GM12872 (cell line): ENCODE measurements around the gene TBX21.
A peak's percentile ranks its signal among the peaks of the same experiment; 100 is the strongest.

ENCODE experiments used
- CTCF ChIP-seq: IDR thresholded peaks from 3 replicates; pipeline ENCODE4 v1.5.1; 2011; ENCODE audit warnings: low read depth, mild to moderate bottlenecking, low read length, moderate library complexity; ENCODE audit not compliant: insufficient read depth

TBX21 gene

DNA sequence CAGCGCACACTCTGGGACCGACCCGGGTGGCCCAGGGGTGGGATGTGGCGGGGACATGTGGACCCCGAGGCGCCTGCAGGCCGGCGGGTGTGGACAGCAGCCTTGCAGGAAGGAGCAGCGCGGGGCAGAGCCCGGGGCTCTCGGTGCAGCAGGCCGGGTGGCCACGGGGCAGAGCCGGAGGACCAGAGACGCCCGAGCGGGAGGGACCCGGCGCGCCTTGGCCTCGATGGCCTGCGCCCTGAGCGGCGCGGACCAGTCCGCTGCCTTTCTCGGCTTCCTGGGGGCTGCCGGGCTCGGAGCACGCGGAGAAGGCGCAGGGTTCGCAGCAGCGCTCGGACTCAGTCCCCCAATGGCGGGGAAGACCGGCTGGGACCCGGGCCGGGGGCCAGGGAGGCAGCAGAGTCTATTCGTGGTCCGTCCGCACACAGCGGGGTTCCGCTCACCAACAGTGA, 45.2 kb downstream of the TBX21 start:
- no peak for TF ChIP-seq CTCF

DNA sequence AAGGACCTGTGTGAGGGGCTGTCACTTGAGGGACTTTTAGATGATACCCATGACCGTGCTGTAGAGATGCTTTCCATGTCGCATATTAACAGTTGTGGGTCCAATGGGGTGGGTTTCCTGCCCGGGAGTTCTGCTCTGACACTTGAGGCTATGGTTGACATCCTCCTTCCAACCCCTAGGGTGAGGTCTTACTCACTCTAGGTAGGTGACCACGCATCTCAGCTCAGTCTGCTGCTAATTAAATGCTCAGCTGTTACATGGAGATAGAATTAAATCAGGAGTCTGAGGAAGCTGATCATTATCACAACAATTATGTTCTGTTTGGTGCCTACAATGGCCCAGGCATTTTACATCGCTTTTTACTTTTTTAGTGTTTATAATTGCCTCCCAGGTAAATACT, 48.4 kb downstream of the TBX21 start:
- no peak for TF ChIP-seq CTCF

- TF ChIP-seq CTCF, result no peak
These were observed 52.6 kb downstream of the TBX21 start for GRCh38 chr17:47785538-47786123.

DNA sequence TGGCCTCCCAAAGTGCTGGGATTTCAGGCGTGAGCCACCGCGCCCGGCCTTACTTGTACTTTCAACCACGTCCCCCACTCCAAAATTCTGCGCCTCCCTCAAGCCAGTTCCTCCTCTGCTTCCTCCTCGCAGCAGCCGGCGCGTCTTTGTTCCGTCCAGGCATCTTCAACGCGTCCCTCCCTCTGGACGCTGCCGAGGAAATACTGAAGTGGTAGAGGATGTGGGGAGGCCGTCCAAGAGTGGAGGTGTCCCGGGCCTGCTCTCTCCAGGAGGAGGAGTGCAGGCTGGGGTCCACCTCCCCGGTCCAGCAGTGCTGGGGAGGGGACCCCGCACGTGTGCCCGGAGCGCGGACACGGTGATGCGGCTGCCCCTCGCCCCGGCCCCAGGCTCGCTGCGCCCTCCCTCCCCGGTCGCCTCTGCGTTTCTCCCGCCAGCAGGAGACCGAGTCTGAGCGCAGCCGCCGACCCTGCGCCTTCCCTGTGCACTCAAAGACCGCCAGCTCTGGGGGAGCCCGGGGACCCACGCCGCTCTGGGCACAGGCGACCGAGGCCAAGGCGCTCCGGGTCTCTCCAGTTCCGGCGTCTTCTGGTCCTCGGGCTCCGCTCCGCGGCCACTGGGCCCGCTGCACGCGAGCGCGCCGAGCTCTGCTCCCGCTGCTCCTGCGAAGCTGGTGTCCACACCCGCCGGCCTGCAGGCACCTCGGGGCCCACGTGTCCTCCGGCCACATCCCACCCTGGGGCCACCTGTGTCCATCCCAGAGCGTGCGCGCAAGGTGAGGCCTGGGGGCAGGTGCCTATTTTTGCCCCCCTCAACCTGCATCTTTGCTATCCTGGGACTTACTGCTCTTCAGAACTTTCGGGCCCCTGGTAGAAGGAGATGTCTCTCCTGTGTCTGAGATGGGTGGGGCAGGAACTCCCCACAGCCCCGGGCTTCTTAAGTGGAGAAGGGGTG, 56.9 kb downstream of the TBX21 start:
- peak; percentile 50; the same call in 2 of the 3 replicates for TF ChIP-seq CTCF

- TF ChIP-seq CTCF, result no peak
These were observed 58.0 kb downstream of the TBX21 start for GRCh38 chr17:47791025-47791424.

DNA sequence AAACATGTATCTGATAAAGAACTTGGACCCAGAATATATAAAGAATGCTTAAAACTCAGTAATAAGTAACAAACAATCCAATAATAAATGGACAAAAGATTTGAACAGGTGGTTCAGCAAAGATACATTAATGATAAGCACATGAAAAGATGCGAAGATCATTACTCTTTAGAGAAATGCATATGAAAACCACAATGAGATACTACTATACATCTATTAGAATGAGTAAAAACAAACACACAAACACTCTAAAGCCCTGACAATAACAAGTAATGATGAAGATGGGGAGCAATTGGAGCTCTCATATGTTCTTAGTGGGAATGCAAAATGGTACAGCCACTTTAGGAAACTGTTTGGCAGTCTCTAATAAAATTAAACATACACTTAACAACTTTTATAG, 59.4 kb downstream of the TBX21 start:
- TF ChIP-seq CTCF, result no peak

DNA sequence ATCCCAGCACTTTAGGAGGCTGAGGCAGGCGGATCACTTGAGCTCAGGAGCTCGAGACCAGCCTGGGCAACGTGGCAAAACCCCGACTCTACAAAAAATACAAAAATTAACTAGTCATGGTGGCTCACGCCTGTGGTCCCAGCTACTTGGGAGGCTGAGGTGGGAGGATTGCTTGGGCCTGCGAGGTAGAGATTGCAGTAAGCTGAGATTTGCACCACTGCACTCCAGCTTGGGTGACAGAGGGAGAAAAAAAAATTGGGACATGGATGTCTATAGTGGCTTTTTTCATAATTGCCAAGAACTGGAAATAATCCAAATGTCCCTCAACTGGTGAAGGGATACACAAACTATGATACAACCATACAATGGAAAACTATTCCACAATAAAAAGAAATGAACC, 59.9 kb downstream of the TBX21 start:
- TF ChIP-seq CTCF, result no peak
